B cell (primary cell): ENCODE measurements around the gene ARHGAP4.

Experiments used
- CTCF ChIP-seq: fragments of 200-600 bp; IDR thresholded peaks from one replicate; pipeline ENCODE4 v1.8.0; 2022; ENCODE audit warnings: antibody characterized with exemption, mild to moderate bottlenecking
- EZH2 ChIP-seq: IDR thresholded peaks from 2 replicates; pipeline ENCODE4 v1.6.1; 2012; ENCODE audit warnings: borderline replicate concordance, low read depth, mild to moderate bottlenecking, moderate library complexity, low read length; ENCODE audit not compliant: insufficient read depth, poor library complexity, severe bottlenecking

GRCh38 chrX:153880440-153880815 lies 45.6 kb downstream of the ARHGAP4 start:
- TF ChIP-seq CTCF (no peak), EZH2 (no peak)
